Measurements from ENCODE around the gene ZBTB40.

The ZBTB40 gene

GRCh38 chr1:22451702-22452480 lies at the start of gene ZBTB40:
Gene ZBTB40, plus strand, starts transcription at chr1:22451851. Its CDS starts 38,098 bp downstream, at chr1:22489949.
- DNase-seq, result peak; percentile 47 to 97 (median 94)

- DNase-seq, result no peak
These were observed 49.1 kb upstream of the ZBTB40 start for GRCh38 chr1:22402356-22403053.

GRCh38 chr1:22404486-22404885 lies 47.2 kb upstream of the ZBTB40 start:
- DNase-seq, result no peak

- no peak for DNase-seq
These were observed 44.7 kb upstream of the ZBTB40 start for GRCh38 chr1:22406722-22407495.

- DNase-seq, result no peak
These were observed 43.4 kb upstream of the ZBTB40 start for GRCh38 chr1:22408230-22408629.

- no peak for DNase-seq
These were observed 41.2 kb upstream of the ZBTB40 start for GRCh38 chr1:22410401-22410800.

GRCh38 chr1:22410928-22411495 lies 40.6 kb upstream of the ZBTB40 start:
- DNase-seq, result no peak

- no peak for DNase-seq
These were observed 40.1 kb upstream of the ZBTB40 start for GRCh38 chr1:22411589-22411988.

GRCh38 chr1:22412932-22413727 lies 38.5 kb upstream of the ZBTB40 start:
- no peak for DNase-seq

GRCh38 chr1:22413799-22414198 lies 37.9 kb upstream of the ZBTB40 start:
- DNase-seq, result no peak

- no peak for DNase-seq
These were observed 37.4 kb upstream of the ZBTB40 start for GRCh38 chr1:22414244-22414751.

- no peak for DNase-seq
These were observed 36.2 kb upstream of the ZBTB40 start for GRCh38 chr1:22415489-22415888.

- DNase-seq, result peak in 48 of 56 donors; percentile 3 to 80 (median 46)
These were observed 34.8 kb upstream of the ZBTB40 start for GRCh38 chr1:22416555-22417454.

GRCh38 chr1:22417466-22417865 lies 34.2 kb upstream of the ZBTB40 start:
- DNase-seq, result no peak

- no peak for DNase-seq
These were observed 33.3 kb upstream of the ZBTB40 start for GRCh38 chr1:22418312-22418711.

GRCh38 chr1:22418933-22419382 lies 32.7 kb upstream of the ZBTB40 start:
- DNase-seq, result no peak

GRCh38 chr1:22420455-22421053 lies 31.1 kb upstream of the ZBTB40 start:
- peak in 53 of 56 donors; percentile 3 to 90 (median 59) for DNase-seq

- no peak for DNase-seq
These were observed 24.9 kb upstream of the ZBTB40 start for GRCh38 chr1:22426781-22427180.

GRCh38 chr1:22428672-22429071 lies 23.0 kb upstream of the ZBTB40 start:
- DNase-seq, result peak in 1 of 56 donors; percentile 7
